Stimulated activated CD8-positive, alpha-beta memory T cell treated with anti-CD3 and anti-CD28 coated beads, Interleukin-15, amount 100 ng/mL, for 48 hours (primary cell): ENCODE results near the gene TMSB4X.
"Not testable (repeated sequence)": the region's sequence is repeated elsewhere in the genome, so short reads cannot be mapped to it uniquely, and the experiment has no call there.

Experiments used
- DNase-seq, 2 donors: peaks; one replicate each; pipeline ENCODE4 v3.0.0-alpha.2; 2020; ENCODE audit warnings: low read depth in 2 of 2

TMSB4X gene

GRCh38 chrX:12997906-12998687 is 23.2 kb downstream of the TMSB4X start:
- DNase-seq, result no peak

GRCh38 chrX:12999422-12999821 is 24.5 kb downstream of the TMSB4X start:
- DNase-seq, result peak in 1 of 2 donors; percentile 33

GRCh38 chrX:13000301-13000811 is 25.4 kb downstream of the TMSB4X start:
- DNase-seq, result no peak

- DNase-seq, result no peak
These were observed 26.2 kb downstream of the TMSB4X start for GRCh38 chrX:13001097-13001496.

- no peak for DNase-seq
These were observed 27.2 kb downstream of the TMSB4X start for GRCh38 chrX:13001961-13002671.

GRCh38 chrX:13005661-13006473 is 31.0 kb downstream of the TMSB4X start:
- no peak for DNase-seq

GRCh38 chrX:13007519-13008188 is 32.7 kb downstream of the TMSB4X start:
- DNase-seq, result no peak

- DNase-seq, result no peak
These were observed 33.3 kb downstream of the TMSB4X start for GRCh38 chrX:13008189-13008533.

GRCh38 chrX:13008851-13009250 is 33.9 kb downstream of the TMSB4X start:
- DNase-seq, result no peak

GRCh38 chrX:13009273-13009672 is 34.4 kb downstream of the TMSB4X start:
- no peak for DNase-seq

- DNase-seq, result no peak
These were observed 34.9 kb downstream of the TMSB4X start for GRCh38 chrX:13009844-13010243.

- DNase-seq, result no peak
These were observed 35.6 kb downstream of the TMSB4X start for GRCh38 chrX:13010546-13010945.

- no peak for DNase-seq
These were observed 38.6 kb downstream of the TMSB4X start for GRCh38 chrX:13013363-13014110.

- DNase-seq, result no peak
These were observed 39.5 kb downstream of the TMSB4X start for GRCh38 chrX:13014111-13015096.

- DNase-seq, result no peak
These were observed 40.8 kb downstream of the TMSB4X start for GRCh38 chrX:13015536-13016236.

- DNase-seq, result not testable (repeated sequence)
These were observed 41.8 kb downstream of the TMSB4X start for GRCh38 chrX:13016731-13017130.

- DNase-seq, result no peak
These were observed 48.0 kb downstream of the TMSB4X start for GRCh38 chrX:13022926-13023325.

- no peak for DNase-seq
These were observed 48.7 kb downstream of the TMSB4X start for GRCh38 chrX:13023567-13023966.

GRCh38 chrX:13023979-13024378 is 49.1 kb downstream of the TMSB4X start:
- DNase-seq, result no peak
